Fibroblast of pulmonary artery (primary cell): Measurements from ENCODE around the gene NEURL1.

Experiments used
- DNase-seq: peaks from one replicate; pipeline ENCODE4 v3.0.0-alpha.2; 2010; ENCODE audit warnings: low read depth
- H3K4me3 ChIP-seq: replicated peaks from 2 replicates; pipeline ENCODE4 v1.5.1; 2011; ENCODE audit warnings: low read depth, mild to moderate bottlenecking, control low read depth, low read length, moderate library complexity
- TF ChIP-seq, protein P1 (sequence below): IDR thresholded peaks from 2 replicates; pipeline ENCODE4 v1.5.1; 2011; ENCODE audit warnings: mild to moderate bottlenecking, control low read depth, low read length, inconsistent platforms; ENCODE audit errors: missing control alignments

Gene NEURL1

DNA sequence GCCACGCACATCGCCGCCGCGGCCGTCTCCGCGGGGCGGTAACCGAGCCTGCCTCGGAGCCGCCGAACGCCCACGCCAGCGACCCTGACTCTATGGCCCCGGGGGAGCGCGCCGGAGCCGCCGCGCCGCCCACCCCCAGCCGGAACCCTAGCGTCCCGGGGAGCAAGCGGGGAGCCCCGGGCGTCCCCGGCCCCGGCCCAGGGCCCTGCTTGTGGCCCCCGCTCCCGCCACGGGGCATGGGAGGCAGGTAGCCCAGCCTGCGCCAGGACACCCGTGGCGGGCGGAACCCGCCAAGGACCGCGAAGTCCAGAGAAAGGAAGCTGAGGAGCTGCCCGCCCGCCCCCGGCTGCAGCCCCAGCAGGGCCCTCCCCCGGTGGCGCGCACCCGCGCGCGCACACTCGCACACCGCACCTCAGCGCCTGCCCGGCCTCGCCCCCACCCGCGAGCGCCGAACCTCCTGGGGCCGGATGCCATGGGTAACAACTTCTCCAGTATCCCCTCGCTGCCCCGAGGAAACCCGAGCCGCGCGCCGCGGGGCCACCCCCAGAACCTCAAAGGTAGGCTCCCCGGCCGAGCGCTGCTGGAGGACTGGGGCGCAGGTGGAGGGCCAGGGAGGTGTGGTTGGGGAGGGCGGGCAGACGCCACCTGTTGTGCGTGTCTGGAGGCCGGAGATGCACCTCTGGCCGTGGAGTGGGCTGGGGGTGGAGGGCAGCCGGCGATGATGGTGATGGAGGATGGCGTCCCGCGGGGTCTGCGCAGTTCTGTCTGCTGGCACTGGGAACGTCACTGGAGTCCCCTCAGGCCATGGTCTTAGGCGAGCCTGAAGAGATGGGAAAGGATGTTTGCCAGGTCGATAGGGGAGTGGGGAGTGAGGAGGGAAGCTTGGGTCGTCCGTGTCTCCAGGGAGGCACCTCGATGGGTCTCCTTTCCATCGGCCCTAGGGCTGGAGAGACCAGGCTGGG lies 692 bp downstream of the NEURL1 start:
- DNase-seq, result no peak
- TF ChIP-seq, protein P1, sequence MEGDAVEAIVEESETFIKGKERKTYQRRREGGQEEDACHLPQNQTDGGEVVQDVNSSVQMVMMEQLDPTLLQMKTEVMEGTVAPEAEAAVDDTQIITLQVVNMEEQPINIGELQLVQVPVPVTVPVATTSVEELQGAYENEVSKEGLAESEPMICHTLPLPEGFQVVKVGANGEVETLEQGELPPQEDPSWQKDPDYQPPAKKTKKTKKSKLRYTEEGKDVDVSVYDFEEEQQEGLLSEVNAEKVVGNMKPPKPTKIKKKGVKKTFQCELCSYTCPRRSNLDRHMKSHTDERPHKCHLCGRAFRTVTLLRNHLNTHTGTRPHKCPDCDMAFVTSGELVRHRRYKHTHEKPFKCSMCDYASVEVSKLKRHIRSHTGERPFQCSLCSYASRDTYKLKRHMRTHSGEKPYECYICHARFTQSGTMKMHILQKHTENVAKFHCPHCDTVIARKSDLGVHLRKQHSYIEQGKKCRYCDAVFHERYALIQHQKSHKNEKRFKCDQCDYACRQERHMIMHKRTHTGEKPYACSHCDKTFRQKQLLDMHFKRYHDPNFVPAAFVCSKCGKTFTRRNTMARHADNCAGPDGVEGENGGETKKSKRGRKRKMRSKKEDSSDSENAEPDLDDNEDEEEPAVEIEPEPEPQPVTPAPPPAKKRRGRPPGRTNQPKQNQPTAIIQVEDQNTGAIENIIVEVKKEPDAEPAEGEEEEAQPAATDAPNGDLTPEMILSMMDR, result no peak
- peak overlapping the region; percentile 40 for H3K4me3 ChIP-seq

DNA sequence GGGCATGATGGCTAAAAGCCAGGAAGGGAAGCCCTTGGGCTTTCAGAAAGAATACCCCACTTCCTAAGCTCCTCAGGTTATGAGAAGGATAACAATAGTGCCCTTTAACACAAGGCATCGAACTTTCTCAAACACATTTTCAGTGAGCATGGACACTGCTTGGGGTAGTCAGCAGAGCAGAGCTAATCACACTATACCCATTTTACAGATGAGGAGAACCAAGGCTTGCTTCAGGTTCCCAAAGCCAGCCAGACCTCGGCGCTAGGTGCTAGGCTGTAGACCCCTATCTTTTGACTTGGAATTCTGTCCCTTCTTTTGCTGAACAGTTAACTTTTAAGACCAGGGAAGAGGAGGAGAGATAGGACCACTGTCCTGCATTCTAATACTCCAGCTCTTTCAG lies 1.8 kb downstream of the NEURL1 start:
- TF ChIP-seq, protein P1, result no peak
- no peak overlapping the region for H3K4me3 ChIP-seq
- DNase-seq, result no peak

DNA sequence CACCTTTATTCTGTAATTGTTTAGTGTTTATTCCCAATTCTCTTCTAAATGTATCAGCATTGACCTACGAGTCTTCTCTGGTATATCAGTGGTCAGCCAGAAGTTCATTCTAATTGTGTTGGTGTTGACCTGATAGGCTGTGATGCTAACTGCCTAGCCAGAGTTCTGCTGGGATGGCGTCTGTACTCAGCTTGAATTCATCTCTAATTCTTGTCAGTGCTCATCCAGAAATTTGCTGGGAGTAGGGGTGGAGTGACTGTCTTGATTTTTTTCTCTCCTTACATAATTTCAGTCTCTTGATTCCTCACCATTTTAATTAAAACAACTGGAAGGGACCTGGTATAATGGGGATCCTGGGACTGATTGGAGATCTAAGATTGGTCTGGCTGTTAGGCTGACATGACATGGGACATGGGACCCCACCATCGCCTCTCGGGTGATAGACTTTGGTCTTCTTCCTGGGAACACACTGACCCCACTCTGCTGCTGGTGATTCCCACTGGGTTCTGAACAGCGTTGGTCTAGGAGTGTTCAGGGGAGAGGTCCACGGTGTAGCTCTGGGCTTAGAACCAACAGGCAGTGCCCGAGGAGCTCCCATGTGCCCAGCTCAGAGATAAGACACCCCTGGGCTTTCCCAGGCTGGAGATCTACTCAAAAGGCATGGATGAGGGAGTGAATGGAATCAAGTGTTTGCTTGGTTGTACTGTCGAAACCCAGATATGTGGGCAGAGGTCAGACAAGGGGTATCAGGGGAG lies 3.8 kb downstream of the NEURL1 start:
- TF ChIP-seq, protein P1, result no peak
- no peak overlapping the region for H3K4me3 ChIP-seq
- no peak for DNase-seq

DNA sequence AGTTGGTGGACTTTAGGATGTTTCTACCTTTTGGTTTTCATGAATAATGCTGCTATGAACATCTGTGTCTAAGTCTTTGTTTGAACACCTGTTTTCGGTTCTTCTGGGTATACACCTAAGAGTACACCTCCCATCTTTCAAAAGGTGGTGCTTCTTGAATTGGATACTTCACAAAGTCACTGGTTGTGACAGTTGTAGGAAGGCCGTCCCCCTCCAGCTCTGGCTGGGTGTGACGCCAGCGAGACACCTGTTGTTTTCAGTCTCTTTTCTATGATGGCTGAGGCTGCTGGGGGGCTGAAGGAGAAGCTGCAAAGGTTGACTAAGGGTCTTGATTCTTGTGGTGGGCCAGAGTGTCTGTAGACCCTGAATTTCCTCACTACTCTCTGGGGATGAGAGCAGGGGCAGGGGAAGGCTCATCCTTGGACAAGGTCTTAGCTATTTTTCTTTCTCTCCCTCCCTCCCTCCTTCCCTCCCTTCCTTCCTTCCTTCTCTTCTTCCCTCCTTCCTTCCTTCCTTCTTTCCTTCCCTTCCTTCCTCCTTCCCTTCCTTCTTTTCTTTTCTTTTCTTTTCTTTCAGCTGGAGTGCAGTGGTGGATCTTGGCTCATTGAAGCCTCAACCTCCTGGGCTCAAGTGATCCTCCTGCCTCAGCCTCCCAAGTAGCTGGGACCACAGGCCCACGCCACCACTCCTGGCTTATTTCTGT lies 5.6 kb downstream of the NEURL1 start:
- H3K4me3 ChIP-seq, result no peak overlapping the region
- no peak for DNase-seq
- TF ChIP-seq, protein P1, result no peak

DNA sequence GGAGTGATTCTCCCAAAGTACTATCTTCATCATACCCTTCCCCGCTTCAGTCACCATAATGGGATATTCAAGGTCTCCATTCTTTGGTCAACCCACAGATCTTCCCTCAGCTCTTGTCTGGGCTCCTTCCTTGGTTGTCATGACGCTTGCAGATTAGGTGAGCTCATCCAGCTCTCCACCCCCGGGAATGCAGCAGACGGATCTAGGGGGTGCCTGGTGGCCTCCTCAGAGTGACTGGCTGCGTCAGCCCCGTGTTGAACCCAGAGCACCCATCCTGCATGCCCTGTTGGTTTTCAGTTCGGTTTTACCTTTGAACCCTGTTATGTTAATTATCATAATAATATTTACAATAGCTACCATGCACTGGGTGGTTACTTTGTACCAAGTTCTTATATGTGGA lies 6.4 kb downstream of the NEURL1 start:
- TF ChIP-seq, protein P1, result no peak
- no peak overlapping the region for H3K4me3 ChIP-seq
- no peak for DNase-seq

DNA sequence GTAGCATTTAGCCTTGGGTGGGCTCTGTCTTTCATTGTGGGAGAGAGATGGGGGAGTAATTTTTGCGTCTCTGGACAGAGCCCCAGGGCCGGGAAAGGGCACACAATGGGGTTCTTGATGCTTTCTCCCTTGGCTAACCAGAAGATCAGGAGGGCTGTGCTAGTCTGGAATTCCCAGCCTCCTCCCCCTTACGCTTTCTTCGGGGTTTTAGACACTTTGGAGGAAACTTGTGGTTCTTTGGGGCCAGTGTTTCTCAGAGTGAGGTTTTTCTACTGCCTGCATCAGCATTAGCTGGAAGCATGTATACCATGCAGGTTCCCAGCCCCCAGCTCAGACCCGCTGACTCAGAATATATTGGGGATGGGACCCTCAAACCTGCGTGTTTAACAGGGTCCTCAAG lies 7.0 kb downstream of the NEURL1 start:
- no peak for DNase-seq
- H3K4me3 ChIP-seq, result no peak overlapping the region
- TF ChIP-seq, protein P1, result no peak
